Fibroblast of skin of right quadriceps (primary cell): ENCODE measurements around the gene CAMK1D.
A peak's percentile ranks its signal among the peaks of the same experiment; 100 is the strongest.

Experiments used
- DNase-seq: peaks from one replicate; pipeline ENCODE4 v3.0.0-alpha.2; 2013

Gene CAMK1D

DNA sequence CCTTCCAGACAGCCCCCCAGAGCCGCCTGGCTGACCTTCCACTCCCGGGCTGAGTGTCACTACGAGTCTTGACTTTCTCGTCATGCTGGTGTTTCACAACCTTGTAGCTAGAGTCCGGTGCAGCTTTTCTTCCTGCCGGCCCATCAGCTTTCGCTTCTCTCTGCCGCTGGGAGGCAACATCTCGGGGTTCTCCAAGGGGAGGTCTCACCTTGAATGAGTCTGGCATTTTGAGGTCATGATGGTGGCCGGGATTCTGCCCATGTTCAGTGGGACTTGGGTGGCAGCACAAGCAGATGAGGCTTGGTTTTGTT is 285.2 kb downstream of the CAMK1D start:
- DNase-seq = no peak

- no peak for DNase-seq
Measured at GRCh38 chr10:12635127-12635541, 285.8 kb downstream of the CAMK1D start.

DNA sequence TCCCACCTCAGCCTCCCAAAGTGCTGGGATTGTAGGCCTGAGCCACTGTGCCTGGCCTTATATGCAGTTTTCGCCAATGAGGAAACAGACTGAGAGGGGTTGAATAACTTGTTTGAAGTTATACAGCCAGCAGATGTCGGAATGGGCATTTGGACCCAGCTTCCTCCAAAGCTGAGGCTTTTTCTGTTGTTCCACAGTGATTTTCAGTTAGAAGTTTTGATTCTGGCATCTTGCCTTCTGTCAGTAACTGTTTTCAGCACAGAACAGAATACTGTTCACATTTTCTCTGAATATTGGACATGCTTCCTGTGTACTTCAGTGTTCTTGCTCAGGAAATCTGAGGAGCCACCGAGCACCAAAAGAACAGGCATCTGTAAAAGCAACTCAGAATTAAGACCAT is 287.2 kb downstream of the CAMK1D start:
- DNase-seq = no peak

- DNase-seq = no peak
Measured at GRCh38 chr10:12637649-12638048, 288.3 kb downstream of the CAMK1D start.

GRCh38 chr10:12638103-12638502 is 288.8 kb downstream of the CAMK1D start:
- DNase-seq = peak; percentile 41

GRCh38 chr10:12638781-12639180 is 289.4 kb downstream of the CAMK1D start:
- no peak for DNase-seq

GRCh38 chr10:12639996-12640944 is 290.9 kb downstream of the CAMK1D start:
- no peak for DNase-seq

DNA sequence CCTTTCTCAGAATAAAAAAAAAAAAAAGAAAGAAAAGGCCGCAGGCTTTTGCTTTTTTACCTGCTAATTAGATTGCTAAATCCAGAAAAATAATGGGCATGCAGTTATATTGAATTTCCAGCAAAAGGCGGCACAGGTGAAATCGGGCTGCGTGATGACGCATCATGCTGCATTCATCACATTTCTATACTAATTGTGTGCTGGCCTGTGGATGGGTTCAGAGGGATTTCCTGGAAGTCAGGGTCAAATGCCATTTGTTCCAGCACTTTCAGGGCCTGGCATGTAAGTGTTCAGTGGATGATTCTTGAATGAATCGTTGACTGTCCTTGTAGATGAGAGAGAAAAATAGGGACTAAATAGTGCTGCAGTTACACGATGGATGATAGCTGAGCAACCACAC is 292.7 kb downstream of the CAMK1D start:
- DNase-seq = no peak

- DNase-seq = no peak
Measured at GRCh38 chr10:12643279-12643678, 293.9 kb downstream of the CAMK1D start.

GRCh38 chr10:12644380-12645144 is 295.2 kb downstream of the CAMK1D start:
- no peak for DNase-seq

DNA sequence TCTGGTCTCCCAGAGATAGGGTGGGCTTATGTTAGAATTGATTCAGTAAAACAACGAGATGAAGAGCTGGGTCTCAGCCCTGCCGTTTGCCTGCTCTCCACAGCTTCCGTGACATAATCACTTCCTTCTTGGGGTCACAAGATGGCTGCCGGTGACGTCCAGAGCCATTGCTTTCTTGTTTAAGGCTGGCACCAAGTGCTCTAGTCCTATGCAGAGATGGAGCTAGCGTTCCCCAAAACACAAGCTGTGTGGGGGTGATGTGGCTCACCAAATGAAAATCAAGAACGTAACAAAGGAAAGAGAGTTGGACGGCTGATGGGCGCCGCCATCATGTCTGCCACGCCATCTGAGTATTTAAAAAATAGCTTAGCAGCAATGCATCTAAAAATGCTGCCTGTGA is 296.1 kb downstream of the CAMK1D start:
- no peak for DNase-seq

DNA sequence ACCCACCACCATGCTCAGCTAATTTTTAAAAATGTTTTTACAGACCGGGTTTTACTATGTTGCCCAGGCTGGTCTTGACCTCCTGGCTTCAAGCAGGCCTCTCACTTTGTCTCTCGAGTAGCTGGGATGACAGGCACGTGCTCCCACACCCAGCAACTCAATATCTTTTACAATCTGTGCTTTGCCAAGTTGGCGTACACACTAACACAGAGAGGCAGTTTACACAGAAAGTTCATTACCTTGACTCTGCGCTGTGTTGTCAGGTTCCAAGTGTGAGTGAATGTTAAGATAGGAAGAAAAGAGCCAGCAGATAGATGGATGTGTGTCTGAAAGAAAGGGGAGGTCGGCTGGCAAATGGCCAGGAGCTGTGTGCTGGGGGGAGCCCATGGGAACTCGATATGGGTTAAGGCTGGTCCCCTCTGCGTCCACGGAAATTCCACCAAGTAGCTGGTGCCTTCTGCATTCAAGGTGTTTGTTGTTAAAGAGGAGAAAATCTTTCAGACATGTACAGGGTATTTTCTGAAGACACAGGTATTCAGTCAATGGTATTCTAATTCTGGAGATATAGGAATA is 299.8 kb downstream of the CAMK1D start:
- no peak for DNase-seq

- no peak for DNase-seq
Measured at GRCh38 chr10:12650122-12650521, 300.8 kb downstream of the CAMK1D start.

DNA sequence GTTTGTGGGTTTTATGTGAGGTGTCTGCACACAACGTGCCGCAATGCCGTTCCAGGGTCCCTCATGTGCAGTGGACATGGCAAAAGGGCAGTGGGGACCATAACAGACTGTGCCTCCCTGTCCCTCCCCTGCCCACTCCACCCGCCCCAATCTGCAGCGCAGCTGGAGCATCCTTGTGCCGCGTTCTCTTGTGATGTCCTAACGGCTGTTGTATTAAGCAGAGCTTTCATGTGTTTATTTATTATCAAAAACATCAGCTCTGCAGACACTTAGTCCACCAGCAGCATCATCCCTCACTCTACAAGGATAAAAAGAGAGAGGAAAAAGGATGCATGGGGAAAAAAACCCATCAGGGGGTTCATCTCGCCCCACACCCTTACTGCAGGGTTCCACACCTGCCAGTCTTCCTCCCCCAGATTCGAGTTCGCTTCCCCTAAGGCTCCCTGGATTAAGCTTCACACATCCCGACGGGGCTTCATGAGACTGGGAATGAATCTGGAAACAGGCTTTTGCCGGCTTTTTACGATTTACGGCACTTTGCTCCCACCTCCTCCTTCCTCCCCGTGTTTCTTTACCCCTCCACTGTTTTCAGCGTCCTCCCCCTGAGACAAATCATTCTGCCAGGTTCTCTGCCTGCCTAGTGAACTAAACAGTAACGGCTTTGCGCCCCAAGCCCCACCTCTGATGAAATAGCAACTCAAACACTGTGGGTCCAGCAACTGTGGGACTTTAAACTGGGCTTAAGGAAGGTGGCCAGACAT is 301.4 kb downstream of the CAMK1D start:
- no peak for DNase-seq

GRCh38 chr10:12655940-12656339 is 306.6 kb downstream of the CAMK1D start:
- DNase-seq = no peak

- peak; percentile 52 for DNase-seq
Measured at GRCh38 chr10:12656518-12657142, 307.3 kb downstream of the CAMK1D start.

- no peak for DNase-seq
Measured at GRCh38 chr10:12657489-12657888, 308.1 kb downstream of the CAMK1D start.

GRCh38 chr10:12658526-12658925 is 309.2 kb downstream of the CAMK1D start:
- DNase-seq = no peak

- no peak for DNase-seq
Measured at GRCh38 chr10:12659706-12660105, 310.4 kb downstream of the CAMK1D start.

DNA sequence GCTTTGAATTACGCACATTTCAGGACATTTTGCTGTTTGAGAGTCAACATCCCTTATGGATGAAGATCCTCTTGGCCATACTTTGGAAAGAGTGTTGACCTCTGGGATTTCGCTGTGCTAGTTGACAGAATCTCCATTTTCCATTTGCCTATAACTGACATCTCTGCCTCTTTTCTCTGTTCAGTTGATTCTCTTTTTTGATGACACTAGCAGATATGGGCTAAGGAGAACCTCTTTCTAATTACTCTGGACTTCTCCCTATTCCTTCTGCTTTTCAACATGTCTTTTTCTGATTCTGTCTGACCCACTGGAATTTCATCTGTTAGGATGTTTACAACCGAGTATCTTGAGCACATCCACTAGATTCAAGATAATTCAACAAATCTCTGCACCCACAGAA is 311.5 kb downstream of the CAMK1D start:
- DNase-seq = no peak

DNA sequence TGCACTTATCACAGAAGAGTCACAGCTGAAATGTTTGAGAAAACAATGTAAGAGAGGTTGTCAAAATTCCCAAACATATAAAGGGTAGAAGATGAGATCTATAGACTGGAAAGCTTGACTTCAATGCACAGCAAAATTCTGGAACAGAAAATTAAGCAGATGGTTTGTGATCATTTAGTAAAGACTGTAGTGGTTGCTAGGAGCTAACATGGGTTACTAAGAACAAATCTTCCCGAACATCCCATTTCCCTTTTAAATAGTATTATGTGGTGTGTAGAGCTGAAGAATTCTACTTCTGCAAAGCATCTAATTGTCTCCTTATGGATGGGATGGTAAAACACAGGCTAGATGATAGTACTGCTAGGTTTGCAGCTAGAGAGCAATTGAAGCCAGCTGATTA is 312.3 kb downstream of the CAMK1D start:
- DNase-seq = no peak

- DNase-seq = no peak
Measured at GRCh38 chr10:12663863-12664262, 314.5 kb downstream of the CAMK1D start.

- no peak for DNase-seq
Measured at GRCh38 chr10:12665501-12665900, 316.2 kb downstream of the CAMK1D start.
